ENCODE results near the gene COTL1.
A peak's percentile ranks its signal among the peaks of the same experiment; 100 is the strongest.

The COTL1 gene

DNA sequence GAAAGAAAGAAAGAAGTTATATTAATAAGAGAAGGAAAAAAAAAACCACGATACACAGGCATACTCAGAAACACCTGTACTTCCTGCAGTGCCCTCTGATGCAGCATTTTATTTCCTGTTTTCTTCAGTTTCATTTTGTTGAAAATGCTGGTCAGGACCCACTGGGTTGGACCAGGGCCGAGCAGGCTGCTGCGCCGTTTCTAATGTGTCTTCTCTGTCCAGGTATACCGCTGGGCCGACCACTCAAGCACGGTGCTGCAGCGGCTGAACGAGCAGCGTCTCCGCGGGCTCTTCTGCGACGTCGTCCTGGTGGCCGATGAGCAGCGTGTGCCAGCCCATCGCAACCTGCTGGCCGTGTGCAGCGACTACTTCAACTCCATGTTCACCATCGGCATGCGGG lies 38.8 kb upstream of the COTL1 start:
- no peaks in the 10 kb centered on the region for H3K4me1 Mint-ChIP-seq
- H3K9me3 Mint-ChIP-seq: no peaks in the 10 kb centered on the region
- H3K27me3 Mint-ChIP-seq (ENCODE audit: low read depth): peaks cover 3% of the 10 kb centered on the region
- peaks cover 59% of the 10 kb centered on the region for H3K36me3 Mint-ChIP-seq (ENCODE audit: low read depth)
- H3K27ac Mint-ChIP-seq: no peak overlapping the region
- H3K4me3 Mint-ChIP-seq: no peak overlapping the region
- TF ChIP-seq, protein P1, sequence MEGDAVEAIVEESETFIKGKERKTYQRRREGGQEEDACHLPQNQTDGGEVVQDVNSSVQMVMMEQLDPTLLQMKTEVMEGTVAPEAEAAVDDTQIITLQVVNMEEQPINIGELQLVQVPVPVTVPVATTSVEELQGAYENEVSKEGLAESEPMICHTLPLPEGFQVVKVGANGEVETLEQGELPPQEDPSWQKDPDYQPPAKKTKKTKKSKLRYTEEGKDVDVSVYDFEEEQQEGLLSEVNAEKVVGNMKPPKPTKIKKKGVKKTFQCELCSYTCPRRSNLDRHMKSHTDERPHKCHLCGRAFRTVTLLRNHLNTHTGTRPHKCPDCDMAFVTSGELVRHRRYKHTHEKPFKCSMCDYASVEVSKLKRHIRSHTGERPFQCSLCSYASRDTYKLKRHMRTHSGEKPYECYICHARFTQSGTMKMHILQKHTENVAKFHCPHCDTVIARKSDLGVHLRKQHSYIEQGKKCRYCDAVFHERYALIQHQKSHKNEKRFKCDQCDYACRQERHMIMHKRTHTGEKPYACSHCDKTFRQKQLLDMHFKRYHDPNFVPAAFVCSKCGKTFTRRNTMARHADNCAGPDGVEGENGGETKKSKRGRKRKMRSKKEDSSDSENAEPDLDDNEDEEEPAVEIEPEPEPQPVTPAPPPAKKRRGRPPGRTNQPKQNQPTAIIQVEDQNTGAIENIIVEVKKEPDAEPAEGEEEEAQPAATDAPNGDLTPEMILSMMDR (IDR thresholded peaks at IDR 0.05; ENCODE audit: unreplicated experiment in 3 of 3): no peak

DNA sequence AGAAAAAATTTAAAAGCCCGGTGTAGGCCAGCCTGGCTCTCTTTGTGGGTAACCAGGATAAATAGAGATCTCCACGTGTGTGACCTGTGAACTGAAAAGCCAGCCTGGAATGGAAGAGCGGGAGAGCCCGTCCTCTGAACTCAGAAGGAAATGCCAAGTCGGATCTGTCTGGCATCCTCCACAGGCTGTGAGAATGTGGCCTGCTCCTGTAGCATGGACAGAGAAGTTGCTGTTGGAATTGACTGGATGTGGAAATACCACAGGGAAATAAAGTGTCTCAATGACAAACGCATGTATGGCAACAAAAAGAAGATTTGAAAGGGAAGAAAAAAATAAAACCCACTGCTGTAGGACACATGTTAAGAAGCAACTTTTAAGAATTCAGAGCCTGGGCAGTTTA lies 37.1 kb upstream of the COTL1 start:
- peaks cover 57% of the 10 kb centered on the region for H3K36me3 Mint-ChIP-seq (ENCODE audit: low read depth)
- H3K27me3 Mint-ChIP-seq (ENCODE audit: low read depth): peaks cover 3% of the 10 kb centered on the region
- peaks cover 8% of the 10 kb centered on the region for H3K4me1 Mint-ChIP-seq
- no peak overlapping the region for H3K4me3 Mint-ChIP-seq
- no peak overlapping the region for H3K27ac Mint-ChIP-seq
- TF ChIP-seq, protein P1 (IDR thresholded peaks at IDR 0.05; ENCODE audit: unreplicated experiment in 3 of 3): no peak
- no peaks in the 10 kb centered on the region for H3K9me3 Mint-ChIP-seq

DNA sequence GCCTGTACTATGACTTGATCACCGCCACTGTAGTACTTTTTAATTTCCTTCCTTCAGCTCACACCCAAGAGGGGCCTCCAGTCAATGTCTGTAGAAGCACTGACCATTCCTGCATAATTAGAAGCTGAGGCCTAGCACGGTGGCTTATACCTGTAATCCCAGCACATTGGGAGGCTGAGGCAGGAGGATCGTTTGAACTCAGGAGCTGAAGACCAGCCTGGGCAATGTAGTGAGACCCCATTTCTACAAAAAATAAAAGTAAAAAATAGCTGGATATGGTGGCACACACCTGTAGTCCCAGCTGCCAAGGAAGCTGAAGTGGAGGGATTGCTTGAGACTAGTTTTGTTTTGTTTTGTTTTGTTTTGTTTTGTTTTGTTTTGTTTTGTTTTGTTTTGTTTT lies 36.4 kb upstream of the COTL1 start:
- H3K36me3 Mint-ChIP-seq (ENCODE audit: low read depth): peaks cover 50% of the 10 kb centered on the region
- no peak overlapping the region for H3K27ac Mint-ChIP-seq
- TF ChIP-seq, protein P1 (IDR thresholded peaks at IDR 0.05; ENCODE audit: unreplicated experiment in 3 of 3): no peak

DNA sequence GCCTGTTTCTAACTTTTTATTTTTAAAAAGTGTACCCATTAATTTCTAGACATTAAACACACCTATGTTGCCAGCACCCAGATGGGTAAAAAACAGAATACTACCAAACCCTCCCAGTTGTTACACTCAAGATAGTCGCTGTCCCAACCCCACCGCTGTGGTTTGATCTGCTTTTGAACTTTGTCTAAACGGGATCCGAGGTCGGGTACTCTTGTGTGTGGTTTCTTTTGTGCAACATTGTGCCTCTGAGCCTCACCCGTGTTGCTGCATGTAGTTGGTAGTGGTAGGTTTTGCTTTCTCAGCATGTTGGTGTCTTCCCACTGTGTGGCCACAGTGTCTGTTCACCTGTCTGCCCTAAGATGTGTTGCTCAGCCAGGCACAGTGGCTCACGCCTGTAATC lies 34.7 kb upstream of the COTL1 start:
- TF ChIP-seq, protein P1 (IDR thresholded peaks at IDR 0.05; ENCODE audit: unreplicated experiment in 3 of 3): no peak
- H3K4me1 Mint-ChIP-seq: peaks cover 13% of the 10 kb centered on the region
- H3K27me3 Mint-ChIP-seq (ENCODE audit: low read depth): peaks cover 3% of the 10 kb centered on the region
- no peak overlapping the region for H3K27ac Mint-ChIP-seq
- H3K9me3 Mint-ChIP-seq: no peaks in the 10 kb centered on the region
- H3K4me3 Mint-ChIP-seq: no peak overlapping the region
- peaks cover 34% of the 10 kb centered on the region for H3K36me3 Mint-ChIP-seq (ENCODE audit: low read depth)

More for the DNA sequence above, 36.4 kb upstream of the COTL1 start:
- Mint-ChIP-seq H3K4me3 (no peak overlapping the region), H3K27me3 (ENCODE audit: low read depth) (peaks cover 3% of the 10 kb centered on the region), H3K9me3 (no peaks in the 10 kb centered on the region), H3K4me1 (peaks cover 9% of the 10 kb centered on the region)

DNA sequence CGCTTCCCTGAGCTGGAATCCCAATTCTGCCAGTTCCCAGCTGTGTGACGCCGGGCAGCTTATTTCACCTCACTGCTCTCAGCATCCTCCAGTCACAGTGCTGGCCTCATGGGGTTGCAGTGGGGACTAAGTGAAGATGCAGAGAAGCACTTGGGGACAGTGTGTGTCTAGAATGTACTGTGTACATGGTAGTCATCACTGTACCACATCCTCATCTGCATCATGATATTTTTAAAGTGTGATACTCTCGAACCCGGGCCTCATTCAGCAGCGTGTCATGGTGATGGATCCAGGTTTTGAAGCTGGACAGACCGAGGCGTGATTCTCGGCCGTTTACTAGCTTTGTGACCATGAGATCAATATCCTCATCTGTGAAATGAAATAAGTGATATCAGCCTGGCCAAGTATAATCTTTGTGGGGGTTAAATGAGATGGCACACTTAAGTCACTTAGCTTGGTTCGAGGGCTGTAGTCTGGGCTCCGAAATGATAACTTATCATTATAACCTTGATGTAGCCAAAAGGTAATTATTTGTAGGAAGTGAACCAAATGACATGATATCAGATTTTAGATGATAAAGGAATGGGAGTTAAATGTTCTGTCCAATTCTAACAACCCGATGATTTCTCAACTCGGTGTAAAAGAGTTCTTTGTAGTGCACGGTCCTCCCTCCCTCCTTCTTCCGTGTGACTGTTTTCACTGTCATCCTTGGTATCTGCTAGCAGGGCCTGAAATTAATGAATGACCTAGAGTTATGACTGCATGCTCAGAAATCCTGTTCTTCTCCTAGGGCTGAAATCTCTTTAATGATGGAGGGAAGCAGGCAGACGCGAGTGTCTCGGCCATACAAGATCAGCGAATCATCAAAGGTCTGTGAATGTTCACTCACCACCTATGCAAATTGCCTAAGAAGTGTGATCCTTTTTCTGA lies 32.4 kb upstream of the COTL1 start:
- H3K27me3 Mint-ChIP-seq (ENCODE audit: low read depth): peaks cover 3% of the 10 kb centered on the region
- H3K4me1 Mint-ChIP-seq: peaks cover 20% of the 10 kb centered on the region
- H3K36me3 Mint-ChIP-seq (ENCODE audit: low read depth): peaks cover 25% of the 10 kb centered on the region
- peak overlapping the region; percentile 69 to 85 (median 82) for H3K4me3 Mint-ChIP-seq
- TF ChIP-seq, protein P1 (IDR thresholded peaks at IDR 0.05; ENCODE audit: unreplicated experiment in 3 of 3): no peak
- peak overlapping the region in 2 of 3 experiments; percentile 12 to 37 for H3K27ac Mint-ChIP-seq
- no peaks in the 10 kb centered on the region for H3K9me3 Mint-ChIP-seq

DNA sequence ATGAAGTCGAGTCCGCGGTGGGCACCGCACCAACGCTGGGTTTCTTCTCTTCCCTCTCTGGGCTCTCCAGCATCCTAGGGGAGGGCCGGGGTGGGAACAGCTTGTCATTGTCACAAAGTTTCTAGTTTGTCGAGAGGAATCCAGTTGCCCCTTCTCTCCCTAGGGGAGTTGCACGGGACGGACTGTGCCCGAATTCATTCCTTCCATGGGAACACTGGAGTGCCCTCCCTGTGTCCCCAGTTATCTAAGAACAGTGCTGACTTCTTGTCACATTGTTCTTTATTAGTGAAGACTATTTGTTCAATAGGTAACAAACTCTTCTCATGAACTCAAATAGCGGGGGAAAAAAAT lies 31.6 kb upstream of the COTL1 start:
- peak overlapping the region in 1 of 3 experiments; percentile 64 for H3K27ac Mint-ChIP-seq
- no peaks in the 10 kb centered on the region for H3K9me3 Mint-ChIP-seq
- peaks cover 21% of the 10 kb centered on the region for H3K4me1 Mint-ChIP-seq
- peak overlapping the region; percentile 80 to 90 (median 89) for H3K4me3 Mint-ChIP-seq
- peaks cover 20% of the 10 kb centered on the region for H3K36me3 Mint-ChIP-seq (ENCODE audit: low read depth)
- TF ChIP-seq, protein P1 (IDR thresholded peaks at IDR 0.05; ENCODE audit: unreplicated experiment in 3 of 3): no peak
- no peaks in the 10 kb centered on the region for H3K27me3 Mint-ChIP-seq (ENCODE audit: low read depth)
